Melanocyte of skin (primary cell): ENCODE data around the gene PRAMEF33. TPM values are rescaled to one million over a fixed set of nuclear protein-coding genes. Genes with fewer than 3 reads are reported as not detected.

ENCODE experiments used
- small RNA-seq, 2 donors: library from RNA; depleted of rRNA; stranded (forward); fragments of <200 nt; gene quantifications; one replicate each; pipeline ENCODE3, GENCODE V24; 2012
- total RNA-seq, 2 donors: library from RNA; depleted of rRNA; stranded (reverse); fragments of >200 nt; gene quantifications; 2 replicates each; pipeline ENCODE4 v1.2.3, GENCODE V29; 2012

The PRAMEF33 gene, protein sequence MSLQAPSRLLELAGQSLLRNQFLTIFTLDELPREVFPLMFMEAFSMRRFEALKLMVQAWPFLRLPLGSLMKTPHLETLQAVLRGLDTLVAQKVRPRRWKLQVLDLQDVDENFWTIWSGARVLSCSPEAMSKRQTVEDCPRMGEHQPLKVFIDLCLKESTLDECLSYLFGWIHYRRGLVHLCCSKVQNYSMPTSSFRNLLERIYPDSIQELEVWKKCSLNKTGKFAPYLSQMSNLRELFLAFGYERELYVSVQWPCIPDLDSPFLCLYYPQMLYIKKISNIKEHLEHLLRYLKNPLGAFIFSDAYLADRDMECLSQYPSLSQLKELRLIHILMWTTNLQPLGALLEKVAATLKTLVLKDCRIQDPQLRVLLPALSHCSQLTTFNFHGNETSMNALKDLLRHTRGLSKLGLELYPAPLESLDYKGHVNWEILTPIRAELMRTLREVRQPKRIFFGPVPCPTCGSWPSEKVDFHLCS
- total RNA-seq: not detected

DNA sequence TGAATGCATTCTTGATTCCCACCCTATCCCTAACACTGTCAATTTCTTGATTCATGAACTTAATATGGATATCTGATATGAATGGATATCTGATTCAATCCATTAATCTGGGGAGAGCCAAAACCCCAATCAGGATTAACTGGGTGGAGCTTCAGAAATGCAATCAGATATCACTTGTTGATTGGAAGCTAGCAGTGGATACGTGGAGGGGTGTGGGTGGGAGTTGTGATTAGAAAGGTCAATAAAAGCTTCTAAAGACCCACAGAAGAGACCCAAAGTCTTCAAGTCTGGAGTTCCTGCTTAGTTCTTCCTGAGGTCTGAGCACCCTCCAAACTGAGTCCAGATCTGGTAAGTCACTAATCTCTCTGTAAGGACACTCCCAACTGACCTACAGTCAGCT lies at the start of gene PRAMEF33:
PRAMEF33 (plus strand) TSS at position 301 of the 400 bp plus-strand sequence. CDS start 2,416 bp downstream, outside the sequence.

DNA sequence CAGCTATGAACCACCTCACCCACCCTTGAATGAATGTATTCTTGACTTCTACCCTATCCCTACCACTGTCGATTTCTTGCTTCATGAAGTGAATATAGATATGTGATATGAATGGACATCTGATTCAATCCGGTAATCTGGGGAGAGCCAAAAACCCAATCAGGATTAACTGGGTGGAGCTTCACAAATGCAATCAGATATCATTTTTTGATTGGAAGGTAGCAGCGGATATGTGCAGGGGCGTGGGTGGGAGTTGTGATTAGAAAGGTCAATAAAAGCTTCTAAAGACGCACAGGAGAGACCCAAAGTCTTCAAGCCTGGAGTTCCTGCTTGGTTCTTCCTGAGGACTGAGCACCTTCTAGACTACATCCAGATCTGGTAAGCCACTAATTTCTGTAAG lies 49.4 kb upstream of the PRAMEF33 start, which contains the start of gene PRAMEF5:
PRAMEF5 (plus strand) TSS at position 301 of the 400 bp plus-strand sequence. CDS start 5,071 bp downstream, outside the sequence.

DNA sequence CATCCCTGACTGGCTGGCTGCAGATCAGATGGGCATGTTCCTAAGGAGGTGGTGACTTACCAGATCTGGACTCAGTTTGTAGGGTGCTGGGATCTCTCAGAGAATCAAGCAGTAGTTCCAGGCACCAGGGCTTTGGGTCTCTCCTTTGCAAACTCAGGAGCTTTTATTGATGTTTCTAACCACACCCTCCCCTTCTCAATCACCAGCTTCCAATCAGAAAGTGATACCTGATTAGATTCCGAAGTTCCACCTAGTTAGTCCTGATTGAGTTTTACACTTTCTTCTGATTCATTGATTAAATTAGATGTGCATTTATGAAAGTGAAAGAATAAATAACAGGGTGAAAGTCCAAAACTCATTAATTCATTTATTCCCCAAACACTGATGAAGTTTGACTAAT lies 18.3 kb upstream of the PRAMEF33 start, which contains the start of gene PRAMEF8:
PRAMEF8 (minus strand) TSS at position 101 of the 400 bp plus-strand sequence. CDS start 1,046 bp downstream, outside the sequence.

DNA sequence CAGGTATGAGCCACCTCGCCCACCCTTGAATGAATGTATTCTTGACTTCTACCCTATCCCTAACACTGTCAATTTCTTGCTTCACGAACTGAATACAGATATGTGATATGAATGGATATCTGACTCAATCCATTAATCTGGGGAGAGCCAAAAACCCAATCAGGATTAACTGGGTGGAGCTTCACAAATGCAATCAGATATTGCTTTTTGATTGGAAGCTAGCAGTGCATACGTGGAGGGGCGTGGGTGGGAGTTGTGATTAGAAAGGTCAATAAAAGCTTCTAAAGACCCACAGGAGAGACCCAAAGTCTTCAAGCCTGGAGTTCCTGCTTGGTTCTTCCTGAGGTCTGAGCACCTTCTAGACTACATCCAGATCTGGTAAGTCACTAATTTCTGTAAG lies 11.9 kb downstream of the PRAMEF33 start, which contains the start of gene PRAMEF15:
PRAMEF15 (plus strand) TSS at position 301 of the 400 bp plus-strand sequence. CDS start 2,827 bp downstream, outside the sequence.

DNA sequence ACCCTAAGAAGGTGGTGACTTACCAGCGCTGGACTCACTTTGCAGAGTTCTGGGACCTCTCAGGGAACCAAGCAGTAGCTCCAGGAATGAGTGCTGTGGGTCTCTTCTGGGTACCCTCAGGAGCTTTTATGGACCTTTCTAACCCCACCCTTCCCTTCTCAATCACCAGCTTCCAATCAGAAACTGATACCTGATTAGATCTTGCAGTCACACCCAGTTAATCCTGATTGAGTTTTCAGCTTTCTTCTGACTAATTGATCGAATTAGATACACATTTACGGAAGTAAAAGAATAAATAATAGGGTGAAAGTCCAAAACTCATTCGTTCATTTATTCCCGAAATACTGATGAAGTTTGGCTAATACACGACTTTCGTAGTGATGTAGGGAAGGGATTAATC lies 43.7 kb downstream of the PRAMEF33 start, which contains the start of gene PRAMEF14:
PRAMEF14 (minus strand) TSS at position 101 of the 400 bp plus-strand sequence. CDS start 1,820 bp downstream, outside the sequence.

Small RNA genes within 50 kb of the gene (small RNA-seq; reads per million reads assigned to genes)
- gene RNU6-771P: 0 reads per million in 2 donors

Other genes starting within 250 kb of the PRAMEF33 start
- not detected for gene PRAMEF27, start 247.0 kb upstream of the PRAMEF33 start, total RNA-seq
- gene HNRNPCL3, start 242.8 kb upstream of the PRAMEF33 start, total RNA-seq: not detected
- gene PRAMEF25, start 232.8 kb upstream of the PRAMEF33 start, total RNA-seq: not detected
- gene HNRNPCL2, start 186.7 kb upstream of the PRAMEF33 start, total RNA-seq: not detected
- not detected for gene PRAMEF26, start 147.5 kb upstream of the PRAMEF33 start, total RNA-seq
- not detected for gene HNRNPCL4, start 137.9 kb upstream of the PRAMEF33 start, total RNA-seq
- not detected for gene PRAMEF9, start 131.7 kb upstream of the PRAMEF33 start, total RNA-seq
- not detected for gene PRAMEF13, start 102.1 kb upstream of the PRAMEF33 start, total RNA-seq
- not detected for gene PRAMEF18, start 77.4 kb upstream of the PRAMEF33 start, total RNA-seq
- gene PRAMEF5, start 49.3 kb upstream of the PRAMEF33 start, total RNA-seq: not detected
- gene PRAMEF8, start 18.4 kb upstream of the PRAMEF33 start, total RNA-seq: not detected
- gene PRAMEF15, start 12.0 kb downstream of the PRAMEF33 start, total RNA-seq: not detected
- gene PRAMEF14, start 43.6 kb downstream of the PRAMEF33 start, total RNA-seq: not detected
- not detected for gene PRAMEF19, start 68.4 kb downstream of the PRAMEF33 start, total RNA-seq
- not detected for gene PRAMEF17, start 86.1 kb downstream of the PRAMEF33 start, total RNA-seq
- not detected for gene PRAMEF20, start 106.9 kb downstream of the PRAMEF33 start, total RNA-seq
- not detected for gene LRRC38, start 210.5 kb downstream of the PRAMEF33 start, total RNA-seq